GM10248 (cell line): ENCODE data around the gene PLEKHH1.

Experiments
- CTCF ChIA-PET: fragments of 300-600 bp; sonication (Branson Sonifier 250); formaldehyde crosslinking; extraction: SDS; loops from one replicate; lab custom pipeline; 2021; ENCODE audit warnings: antibody characterized with exemption; lab: Yijun Ruan, JAX
- POLR2A ChIA-PET: fragments of 350-650 bp; sonication (Branson Sonifier 250); formaldehyde crosslinking; extraction: SDS; loops from one replicate; lab custom pipeline; 2020; ENCODE audit warnings: antibody characterized with exemption; lab: Yijun Ruan, JAX
- DNase-seq: peaks from one replicate; pipeline ENCODE4 v3.0.0; 2012; ENCODE audit errors: extremely low spot score
- CTCF ChIP-seq: IDR thresholded peaks from 2 replicates; pipeline ENCODE4 v1.5.1; 2012; ENCODE audit warnings: mild to moderate bottlenecking, low read depth; ENCODE audit errors: extremely low read depth, missing control alignments, control extremely low read depth

The PLEKHH1 gene

GRCh38 chr14:67602076-67602475, 69.0 kb downstream of the PLEKHH1 start:
- ChIA-PET POLR2A (no interaction called here), CTCF (interaction anchor here (3.7 kb wide), 1 partner anchor 174 kb away, joined by 18 read pairs; no protein-coding TSS in a partner anchor)
- no peak for DNase-seq
- TF ChIP-seq CTCF = no peak

GRCh38 chr14:67602995-67603545, 70.0 kb downstream of the PLEKHH1 start:
- no peak for DNase-seq
- ChIA-PET POLR2A (no interaction called here), CTCF (no interaction called here)
- no peak for TF ChIP-seq CTCF

- DNase-seq = no peak
- POLR2A ChIA-PET = no interaction called here
- no peak for TF ChIP-seq CTCF
- CTCF ChIA-PET = interaction anchor here (1.3 to 8.1 kb wide), 5 partner anchors 12 to 97 kb away, joined by 3 to 59 read pairs (median 19); partner anchors contain the start of genes ARG2 and VTI1B
Measured at GRCh38 chr14:67607646-67608045, 74.6 kb downstream of the PLEKHH1 start.

- no peak for TF ChIP-seq CTCF
- no peak for DNase-seq
Measured at GRCh38 chr14:67609642-67610310, 76.7 kb downstream of the PLEKHH1 start.

GRCh38 chr14:67610491-67610890, 77.4 kb downstream of the PLEKHH1 start:
- no peak for DNase-seq
- CTCF ChIA-PET = interaction anchor here (1.0 to 8.1 kb wide), 5 partner anchors 9 to 123 kb away, joined by 3 to 59 read pairs (median 11); partner anchors contain the start of gene ARG2
- POLR2A ChIA-PET = no interaction called here
- no peak for TF ChIP-seq CTCF

More at GRCh38 chr14:67609642-67610310, 76.7 kb downstream of the PLEKHH1 start:
- POLR2A ChIA-PET = no interaction called here
- CTCF ChIA-PET = interaction anchor here (1.0 to 8.1 kb wide), 6 partner anchors 10 to 122 kb away, joined by 3 to 59 read pairs (median 18); partner anchors contain the start of gene ARG2

GRCh38 chr14:67618617-67619063, 85.5 kb downstream of the PLEKHH1 start:
- TF ChIP-seq CTCF = peak; percentile 59
- peak; percentile 61 for DNase-seq
- ChIA-PET CTCF (interaction anchor here (0.6 to 5.0 kb wide), 30 partner anchors 9 to 254 kb away, joined by 3 to 59 read pairs (median 4); partner anchors contain the start of gene PIGH), POLR2A (no interaction called here)
